Thyroid gland (tissue), 4 donors: ENCODE measurements around the gene BRINP3. TPM values are rescaled to one million over a fixed set of nuclear protein-coding genes. Genes with fewer than 3 reads are reported as not detected.

Source experiments
- DNase-seq, 2 donors: peaks; one replicate each; pipeline ENCODE4 v3.0.0-alpha.2; 2019
- H3K27ac ChIP-seq, 3 donors: fragments of 200-600 bp; sonication (generic); 1 replicate in 2 of 3; 2 replicates in 1 of 3; pipeline ENCODE4 v1.5.1; 2016 to 2019; ENCODE audit warnings: mild to moderate bottlenecking in 1 of 3, moderate library complexity in 1 of 3
- H3K27me3 ChIP-seq: fragments of 200-600 bp; sonication (generic); one replicate; pipeline ENCODE4 v1.5.1; 2019
- H3K36me3 ChIP-seq, 2 donors: fragments of 200-600 bp; sonication (generic); one replicate each; pipeline ENCODE4 v1.5.1; 2016 to 2019
- H3K4me1 ChIP-seq, 2 donors: fragments of 200-600 bp; sonication (generic); one replicate each; pipeline ENCODE4 v1.5.1; 2017 to 2019
- H3K4me3 ChIP-seq, 3 donors: fragments of 200-600 bp; sonication (generic); replicated peaks in 1 of 3; 1 replicate in 2 of 3; 2 replicates in 1 of 3; pipeline ENCODE4 v1.5.1; 2016; ENCODE audit warnings: mild to moderate bottlenecking in 1 of 3
- H3K9me3 ChIP-seq: fragments of 200-600 bp; sonication (generic); one replicate; pipeline ENCODE4 v1.5.1; 2017
- CTCF ChIP-seq, 6 experiments: fragments of 200-600 bp in 3 of 6; fragments of 450-650 bp in 3 of 6; sonication (generic) in 3 of 6; IDR thresholded peaks; one replicate each; pipeline ENCODE4 v1.5.1; 2016 to 2019; ENCODE audit warnings: antibody characterized with exemption in 6 of 6, mild to moderate bottlenecking in 2 of 6, inconsistent platforms in 1 of 6, moderate library complexity in 1 of 6
- POLR2A ChIP-seq, 2 donors: fragments of 450-650 bp; IDR thresholded peaks; one replicate each; pipeline ENCODE4 v1.6.1; 2017; ENCODE audit warnings: antibody characterized with exemption in 2 of 2, mild to moderate bottlenecking in 2 of 2, moderate library complexity in 1 of 2
- WGBS, 2 donors: methylation state at CpG; one replicate each; pipeline ENCODE4 v1.1.5; 2017; 5-methylcytosine and 5-hydroxymethylcytosine counted together
- intact Hi-C: fragments of 100-400 bp; cut with DNase I; formaldehyde crosslinking; loops from one replicate; pipeline ENCODE4 v1.15.1; 2023
- total RNA-seq, 4 donors: library from RNA; depleted of rRNA; stranded (reverse); fragments of >200 nt; gene quantifications; one replicate each; pipeline ENCODE4 v1.2.3, GENCODE V29; 2016

BRINP3 gene
- total RNA-seq, 4 donors from 2014 or later: 2.0 to 6.6 (median 2.7) TPM

- TF ChIP-seq POLR2A (IDR thresholded peaks at IDR 0.05) (no peak), CTCF (IDR thresholded peaks at IDR 0.05) (no peak)
- Histone ChIP-seq H3K4me1 (no peaks in the 10 kb centered on the region), H3K36me3 (no peaks in the 10 kb centered on the region), H3K27me3 (no peaks in the 10 kb centered on the region), H3K9me3 (no peaks in the 10 kb centered on the region), H3K27ac (no peak overlapping the region), H3K4me3 (no peak overlapping the region)
- DNase-seq: no peak
- 66 to 68% methylated on average over 3 of the region's 3 CpGs for WGBS, 2 donors
- intact Hi-C loops: no loop called here
Measured at GRCh38 chr1:190175320-190175719, 302.3 kb downstream of the BRINP3 start.

- intact Hi-C loops: no loop called here
- TF ChIP-seq CTCF (IDR thresholded peaks at IDR 0.05): no peak
- no peak for TF ChIP-seq POLR2A (IDR thresholded peaks at IDR 0.05)
Measured at GRCh38 chr1:190172651-190173430, 304.8 kb downstream of the BRINP3 start.

GRCh38 chr1:190170321-190170720, 307.3 kb downstream of the BRINP3 start:
- H3K36me3 ChIP-seq: no peaks in the 10 kb centered on the region
- no peak overlapping the region for H3K4me3 ChIP-seq
- no peak for TF ChIP-seq POLR2A (IDR thresholded peaks at IDR 0.05)
- TF ChIP-seq CTCF (IDR thresholded peaks at IDR 0.05): no peak
- no peak overlapping the region for H3K27ac ChIP-seq
- H3K9me3 ChIP-seq: no peaks in the 10 kb centered on the region
- WGBS, 2 donors: 85 to 87% methylated on average over 3 of the region's 3 CpGs
- H3K27me3 ChIP-seq: no peaks in the 10 kb centered on the region
- DNase-seq: no peak
- H3K4me1 ChIP-seq: no peaks in the 10 kb centered on the region
- intact Hi-C loops: no loop called here

More at GRCh38 chr1:190172651-190173430, 304.8 kb downstream of the BRINP3 start:
- Histone ChIP-seq H3K27ac (no peak overlapping the region), H3K27me3 (no peaks in the 10 kb centered on the region), H3K4me3 (no peak overlapping the region), H3K4me1 (no peaks in the 10 kb centered on the region), H3K36me3 (no peaks in the 10 kb centered on the region), H3K9me3 (no peaks in the 10 kb centered on the region)
- DNase-seq: no peak
- WGBS, 2 donors: 71 to 82% methylated on average over 8 of the region's 8 CpGs

GRCh38 chr1:190169311-190170067, 308.2 kb downstream of the BRINP3 start:
- 59 to 60% methylated on average over 3 of the region's 3 CpGs for WGBS, 2 donors
- no peaks in the 10 kb centered on the region for H3K9me3 ChIP-seq
- DNase-seq: no peak
- H3K36me3 ChIP-seq: no peaks in the 10 kb centered on the region
- H3K4me1 ChIP-seq: no peaks in the 10 kb centered on the region
- no peak for TF ChIP-seq POLR2A (IDR thresholded peaks at IDR 0.05)
- no peak for TF ChIP-seq CTCF (IDR thresholded peaks at IDR 0.05)
- no peak overlapping the region for H3K4me3 ChIP-seq
- intact Hi-C loops: no loop called here
- no peaks in the 10 kb centered on the region for H3K27me3 ChIP-seq
- H3K27ac ChIP-seq: no peak overlapping the region

- Histone ChIP-seq H3K9me3 (no peaks in the 10 kb centered on the region), H3K36me3 (no peaks in the 10 kb centered on the region), H3K4me3 (no peak overlapping the region), H3K27me3 (no peaks in the 10 kb centered on the region), H3K4me1 (no peaks in the 10 kb centered on the region), H3K27ac (no peak overlapping the region)
- no peak for TF ChIP-seq POLR2A (IDR thresholded peaks at IDR 0.05)
- TF ChIP-seq CTCF (IDR thresholded peaks at IDR 0.05): no peak
- intact Hi-C loops: no loop called here
- 64 to 69% methylated on average over 3 of the region's 3 CpGs for WGBS, 2 donors
- no peak for DNase-seq
Measured at GRCh38 chr1:190168893-190169280, 308.8 kb downstream of the BRINP3 start.
